Activated naive CD4-positive, alpha-beta T cell treated with anti-CD3 and anti-CD28 coated beads, Interleukin-2, amount 50 U/mL, for 16 hours (primary cell): ENCODE measurements around the gene ITGB6.
"Not testable (repeated sequence)": the region's sequence is repeated elsewhere in the genome, so short reads cannot be mapped to it uniquely, and the experiment has no call there.

Source experiments
- DNase-seq: peaks from one replicate; pipeline ENCODE4 v3.0.0-alpha.2; 2020

Gene ITGB6

GRCh38 chr2:160220545-160221009, 20.5 kb upstream of the ITGB6 start:
- DNase-seq, result peak; percentile 20

GRCh38 chr2:160220026-160220425, 20.0 kb upstream of the ITGB6 start:
- peak; percentile 25 for DNase-seq

- DNase-seq, result no peak
These were observed 14.7 kb upstream of the ITGB6 start for GRCh38 chr2:160214461-160215445.

- no peak for DNase-seq
These were observed 13.4 kb upstream of the ITGB6 start for GRCh38 chr2:160213511-160213910.

GRCh38 chr2:160210599-160211138, 10.6 kb upstream of the ITGB6 start:
- DNase-seq, result peak; percentile 78

- no peak for DNase-seq
These were observed 9.4 kb upstream of the ITGB6 start for GRCh38 chr2:160209516-160209856.

- DNase-seq, result no peak
These were observed 8.8 kb upstream of the ITGB6 start for GRCh38 chr2:160208655-160209515.

GRCh38 chr2:160207804-160208654, 8.0 kb upstream of the ITGB6 start:
- DNase-seq, result no peak

- DNase-seq, result no peak
These were observed 7.2 kb upstream of the ITGB6 start for GRCh38 chr2:160207271-160207670.

GRCh38 chr2:160206436-160206835, 6.4 kb upstream of the ITGB6 start:
- DNase-seq, result no peak

- DNase-seq, result no peak
These were observed 5.4 kb upstream of the ITGB6 start for GRCh38 chr2:160205505-160205904.

- no peak for DNase-seq
These were observed 3.4 kb upstream of the ITGB6 start for GRCh38 chr2:160203422-160203821.

GRCh38 chr2:160203007-160203406, 2.9 kb upstream of the ITGB6 start:
- no peak for DNase-seq

GRCh38 chr2:160201849-160202539, 1.9 kb upstream of the ITGB6 start:
- no peak for DNase-seq

- DNase-seq, result no peak
These were observed 849 bp upstream of the ITGB6 start for GRCh38 chr2:160200921-160201320.

GRCh38 chr2:160199053-160199452, 1.0 kb downstream of the ITGB6 start:
- DNase-seq, result no peak

- no peak for DNase-seq
These were observed 2.5 kb downstream of the ITGB6 start for GRCh38 chr2:160197587-160197986.

- no peak for DNase-seq
These were observed 5.1 kb downstream of the ITGB6 start for GRCh38 chr2:160194946-160195345.

GRCh38 chr2:160194351-160194750, 5.7 kb downstream of the ITGB6 start:
- DNase-seq, result no peak

- DNase-seq, result not testable (repeated sequence)
These were observed 18.8 kb downstream of the ITGB6 start for GRCh38 chr2:160181146-160181836.

GRCh38 chr2:160180690-160181089, 19.4 kb downstream of the ITGB6 start:
- not testable (repeated sequence) for DNase-seq
